HCT116 (cell line): ENCODE measurements around the gene GRIN3B. TPM values are rescaled to one million over a fixed set of nuclear protein-coding genes. Genes with fewer than 3 reads are reported as not detected.

Experiments used
- ATAC-seq: fragments of 200-7000 bp; cut with Tn5 transposase; 2 replicates; pipeline ENCODE4 v1.9.1; 2020; ENCODE audit warnings: mild to moderate bottlenecking, moderate library complexity
- BruUV-seq: library from RNA; stranded (reverse); fragments of 400-500 nt; replicated peaks from 2 replicates; lab custom pipeline; 2021; lab: Mats Ljungman, UMichigan
- CTCF ChIA-PET: fragments of 300-600 bp; sonication (Branson Sonifier 250); formaldehyde crosslinking; loops from one replicate; lab custom pipeline; 2021; ENCODE audit warnings: antibody characterized with exemption; lab: Charles Lee
- POLR2A ChIA-PET: fragments of 300-600, 350-600 bp; sonication (Branson Sonifier 250); formaldehyde crosslinking; loops from one replicate; lab custom pipeline; 2021; ENCODE audit warnings: antibody characterized with exemption; lab: Charles Lee
- RAD21 ChIA-PET, 2 experiments: fragments of 300-600 bp; sonication (Branson Sonifier 250); formaldehyde crosslinking; loops; one replicate each; lab custom pipeline; 2023; ENCODE audit warnings: low total read pairs in 2 of 2; ENCODE audit not compliant: uncharacterized antibody in 2 of 2, unreplicated experiment in 2 of 2, low non-redundant PET in 1 of 2; lab: Charles Lee
- DNase-seq: peaks from one replicate; pipeline ENCODE4 v3.0.0-alpha.2; 2010; ENCODE audit warnings: low read depth, low spot score
- H2AFZ ChIP-seq: fragments of 200-600 bp; shearing (Covaris generic), sonication (generic); 2 replicates; pipeline ENCODE4 v1.6.1; 2017; ENCODE audit warnings: low read depth, mixed run types, mixed read lengths, antibody characterized with exemption, low read length; ENCODE audit not compliant: poor library complexity, severe bottlenecking
- H3K27ac ChIP-seq: 2 replicates; pipeline ENCODE4 v1.5.1; 2012; ENCODE audit warnings: low read depth, low read length
- H3K27me3 ChIP-seq: fragments of 200-600 bp; sonication (generic); 2 replicates; pipeline ENCODE4 v1.6.1; 2016; ENCODE audit warnings: mixed run types, low read length, mixed read lengths; ENCODE audit not compliant: insufficient read depth
- H3K36me3 ChIP-seq, 2 experiments: fragments of 200-500 bp in 1 of 2; fragments of 200-600 bp in 1 of 2; sonication (Bioruptor generic) in 1 of 2; sonication (generic) in 1 of 2; 2 replicates each; pipeline versions ENCODE4 v1.5.1 to v1.6.1; 2014 to 2016; ENCODE audit warnings: low read length in 2 of 2, inconsistent platforms in 1 of 2, mixed read lengths in 1 of 2, mixed run types in 1 of 2; ENCODE audit not compliant: insufficient read depth in 2 of 2, control insufficient read depth in 1 of 2
- H3K4me1 ChIP-seq, 2 experiments: fragments of 200-600 bp in 1 of 2; sonication (generic) in 1 of 2; 2 replicates each; pipeline versions ENCODE4 v1.5.1 to v1.6.1; 2012 to 2017; ENCODE audit warnings: low read length in 2 of 2, inconsistent platforms in 1 of 2, mild to moderate bottlenecking in 1 of 2, mixed read lengths in 1 of 2, mixed run types in 1 of 2, moderate library complexity in 1 of 2; ENCODE audit not compliant: insufficient read depth in 2 of 2, control insufficient read depth in 1 of 2
- H3K4me2 ChIP-seq: fragments of 200-600 bp; sonication (generic); 2 replicates; pipeline ENCODE4 v1.6.1; 2017; ENCODE audit warnings: mixed run types, low read length, mixed read lengths
- H3K4me3 ChIP-seq, 2 experiments: fragments of 200-600 bp in 1 of 2; sonication (generic) in 1 of 2; replicated peaks in 1 of 2; 2 replicates each; pipeline ENCODE4 v1.5.1; 2011 to 2016; ENCODE audit warnings: low read length in 2 of 2, control low read depth in 1 of 2, low read depth in 1 of 2, mild to moderate bottlenecking in 1 of 2, mixed read lengths in 1 of 2, mixed run types in 1 of 2
- H3K79me2 ChIP-seq: fragments of 200-600 bp; sonication (generic); 2 replicates; pipeline ENCODE4 v1.6.1; 2017; ENCODE audit warnings: mild to moderate bottlenecking, mixed run types, low read length, moderate library complexity, mixed read lengths; ENCODE audit not compliant: insufficient read depth
- H3K9ac ChIP-seq: fragments of 200-600 bp; sonication (generic); 2 replicates; pipeline ENCODE4 v1.6.1; 2016; ENCODE audit warnings: low read length, mixed read lengths
- H3K9me2 ChIP-seq: fragments of 200-600 bp; sonication (generic), shearing (Covaris generic); 2 replicates; pipeline ENCODE4 v1.6.1; 2017; ENCODE audit warnings: mixed run types, mild to moderate bottlenecking, moderate library complexity; ENCODE audit not compliant: insufficient read depth
- H3K9me3 ChIP-seq, 2 experiments: fragments of 200-500 bp in 1 of 2; fragments of 200-600 bp in 1 of 2; sonication (Bioruptor generic) in 1 of 2; sonication (generic) in 1 of 2; 2 replicates each; pipeline ENCODE4 v1.6.1; 2014 to 2017; ENCODE audit warnings: low read length in 2 of 2, mixed read lengths in 2 of 2, inconsistent platforms in 1 of 2, low read depth in 1 of 2, mild to moderate bottlenecking in 1 of 2, mixed run types in 1 of 2, moderate library complexity in 1 of 2; ENCODE audit not compliant: control insufficient read depth in 1 of 2, insufficient read depth in 1 of 2
- H4K20me1 ChIP-seq: fragments of 200-600 bp; sonication (generic), shearing (Covaris generic); 2 replicates; pipeline ENCODE4 v1.6.1; 2017; ENCODE audit warnings: mixed run types, mild to moderate bottlenecking, moderate library complexity; ENCODE audit not compliant: insufficient read depth
- CBX3 ChIP-seq: IDR thresholded peaks from 2 replicates; pipeline ENCODE4 v1.6.1; 2012; ENCODE audit warnings: low read depth
- ELF1 ChIP-seq: IDR thresholded peaks from 2 replicates; pipeline ENCODE4 v1.6.1; 2012; ENCODE audit warnings: low read depth, borderline replicate concordance
- EZH2phosphoT487 ChIP-seq: fragments of 200-600 bp; IDR thresholded peaks from 2 replicates; pipeline ENCODE4 v1.6.1; 2018; ENCODE audit warnings: antibody characterized with exemption, borderline replicate concordance
- SP1 ChIP-seq: IDR thresholded peaks from 2 replicates; pipeline ENCODE4 v1.6.1; 2012; ENCODE audit warnings: low read depth
- SRF ChIP-seq: IDR thresholded peaks from 2 replicates; pipeline ENCODE4 v1.6.1; 2012; ENCODE audit warnings: low read depth
- ZFX ChIP-seq: fragments of 450-650 bp; IDR thresholded peaks from 2 replicates; pipeline ENCODE4 v1.6.1; 2017
- ZNF274 ChIP-seq: fragments of 200-500 bp; sonication (Bioruptor generic); IDR thresholded peaks from 2 replicates; pipeline ENCODE4 v1.6.1; 2014; ENCODE audit warnings: mild to moderate bottlenecking, low read depth, low read length, inconsistent platforms
- intact Hi-C: fragments of 100-400 bp; cut with micrococcal nuclease; formaldehyde crosslinking; loops from 2 replicates; pipeline ENCODE4 v1.10.0; 2022
- total RNA-seq: library from RNA; stranded (reverse); gene quantifications from one replicate; pipeline ENCODE4 v1.2.1, GENCODE V29; 2021; ENCODE audit not compliant: unreplicated experiment
- TF ChIP-seq, protein P1 (sequence below): IDR thresholded peaks from 2 replicates; pipeline ENCODE4 v1.6.1; 2012
- TF ChIP-seq, protein P2 (sequence below): IDR thresholded peaks from 2 replicates; pipeline ENCODE4 v1.6.1; 2011; ENCODE audit warnings: mild to moderate bottlenecking, low read length, moderate library complexity; ENCODE audit not compliant: insufficient replicate concordance; ENCODE audit errors: extremely low read depth

The GRIN3B gene
- total RNA-seq, 1 experiment from 2014 or later: 0.69 TPM

DNA sequence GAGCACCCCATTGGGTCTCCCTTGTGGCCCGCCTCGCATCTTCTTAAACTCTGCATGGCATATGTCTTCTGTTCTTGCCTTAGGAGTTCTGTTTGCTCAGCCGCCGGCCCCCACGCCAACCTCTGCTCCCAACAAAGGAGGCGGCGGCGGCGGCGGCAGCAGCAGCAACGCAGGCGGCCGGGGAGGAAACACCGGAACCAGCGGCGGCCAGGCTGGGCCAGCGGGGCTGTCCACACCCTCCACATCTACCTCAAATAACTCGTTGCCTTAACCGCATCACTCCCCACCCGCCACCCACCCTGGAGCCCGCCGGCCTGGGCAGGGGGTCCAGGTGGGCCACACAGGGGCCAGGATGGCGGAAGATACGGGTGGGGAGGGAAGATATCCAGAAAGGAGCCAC, 28.4 kb upstream of the GRIN3B start:
- Histone ChIP-seq H3K79me2 (no peaks in the 10 kb centered on the region), H2AFZ (no peak overlapping the region), H4K20me1 (no peaks in the 10 kb centered on the region), H3K4me2 (no peak overlapping the region), H3K9me3 (peaks cover 8 to 19% of the 10 kb centered on the region in 2 experiments; a peak in 3 of 4 replicates), H3K27me3 (no peaks in the 10 kb centered on the region)
- intact Hi-C loops: no loop called here
- TF ChIP-seq SRF: no peak
- no peak for TF ChIP-seq ELF1
- no peak for TF ChIP-seq ZNF274
- no peak for TF ChIP-seq EZH2phosphoT487
- TF ChIP-seq, protein P1, sequence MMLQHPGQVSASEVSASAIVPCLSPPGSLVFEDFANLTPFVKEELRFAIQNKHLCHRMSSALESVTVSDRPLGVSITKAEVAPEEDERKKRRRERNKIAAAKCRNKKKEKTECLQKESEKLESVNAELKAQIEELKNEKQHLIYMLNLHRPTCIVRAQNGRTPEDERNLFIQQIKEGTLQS: no peak
- TF ChIP-seq SP1: no peak
- no peak for TF ChIP-seq CBX3
- no peak for TF ChIP-seq ZFX
- TF ChIP-seq, protein P2, sequence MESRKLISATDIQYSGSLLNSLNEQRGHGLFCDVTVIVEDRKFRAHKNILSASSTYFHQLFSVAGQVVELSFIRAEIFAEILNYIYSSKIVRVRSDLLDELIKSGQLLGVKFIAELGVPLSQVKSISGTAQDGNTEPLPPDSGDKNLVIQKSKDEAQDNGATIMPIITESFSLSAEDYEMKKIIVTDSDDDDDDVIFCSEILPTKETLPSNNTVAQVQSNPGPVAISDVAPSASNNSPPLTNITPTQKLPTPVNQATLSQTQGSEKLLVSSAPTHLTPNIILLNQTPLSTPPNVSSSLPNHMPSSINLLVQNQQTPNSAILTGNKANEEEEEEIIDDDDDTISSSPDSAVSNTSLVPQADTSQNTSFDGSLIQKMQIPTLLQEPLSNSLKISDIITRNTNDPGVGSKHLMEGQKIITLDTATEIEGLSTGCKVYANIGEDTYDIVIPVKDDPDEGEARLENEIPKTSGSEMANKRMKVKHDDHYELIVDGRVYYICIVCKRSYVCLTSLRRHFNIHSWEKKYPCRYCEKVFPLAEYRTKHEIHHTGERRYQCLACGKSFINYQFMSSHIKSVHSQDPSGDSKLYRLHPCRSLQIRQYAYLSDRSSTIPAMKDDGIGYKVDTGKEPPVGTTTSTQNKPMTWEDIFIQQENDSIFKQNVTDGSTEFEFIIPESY: no peak
- TF ChIP-seq, all 23 proteins: peak for 0
- Histone ChIP-seq H3K9me2 (no peaks in the 10 kb centered on the region), H3K9ac (no peak overlapping the region), H3K27ac (no peak overlapping the region), H3K4me3 (no peak overlapping the region), H3K36me3 (peaks cover 5 to 40% of the 10 kb centered on the region in 2 experiments), H3K4me1 (no peaks in the 10 kb centered on the region)
- RAD21 ChIA-PET: no interaction called here
- POLR2A ChIA-PET: no interaction called here
- ATAC-seq (no peak), DNase-seq (no peak)
- CTCF ChIA-PET: no interaction called here
- no TSS peak for BruUV-seq
